Peyer's patch (tissue), 4 donors: ENCODE data around the gene CLEC16A. TPM values are rescaled to one million over a fixed set of nuclear protein-coding genes. Genes with fewer than 3 reads are reported as not detected.

Experiments used
- DNase-seq, 3 donors: peaks; one replicate each; pipeline ENCODE4 v3.0.0-alpha.2; 2017 to 2019
- H3K27ac ChIP-seq, 4 donors: fragments of 200-600 bp; sonication (generic); one replicate each; pipeline ENCODE4 v1.5.1; 2016 to 2019
- H3K27me3 ChIP-seq, 2 donors: fragments of 200-600 bp; sonication (generic); one replicate each; pipeline ENCODE4 v1.5.1; 2019
- H3K36me3 ChIP-seq, 3 donors: fragments of 200-600 bp; sonication (generic); one replicate each; pipeline ENCODE4 v1.5.1; 2016 to 2019
- H3K4me1 ChIP-seq, 4 donors: fragments of 200-600 bp; sonication (generic); one replicate each; pipeline ENCODE4 v1.5.1; 2016 to 2019
- H3K4me3 ChIP-seq, 4 donors: fragments of 200-600 bp; sonication (generic); 1 replicate in 3 of 4; 2 replicates in 1 of 4; pipeline ENCODE4 v1.5.1; 2016 to 2019; ENCODE audit warnings: mild to moderate bottlenecking in 1 of 4
- H3K9me3 ChIP-seq, 4 donors: fragments of 200-600 bp; sonication (generic); one replicate each; pipeline ENCODE4 v1.5.1; 2016 to 2019; ENCODE audit warnings: mild to moderate bottlenecking in 1 of 4
- CTCF ChIP-seq, 6 experiments: fragments of 450-650 bp in 4 of 6; fragments of 200-600 bp in 2 of 6; sonication (generic) in 1 of 6; IDR thresholded peaks; one replicate each; pipeline ENCODE4 v1.5.1; 2017 to 2019; ENCODE audit warnings: antibody characterized with exemption in 6 of 6, mild to moderate bottlenecking in 3 of 6, moderate library complexity in 1 of 6
- POLR2A ChIP-seq, 2 donors: fragments of 450-650 bp; IDR thresholded peaks; one replicate each; pipeline ENCODE4 v1.5.1; 2017; ENCODE audit warnings: antibody characterized with exemption in 2 of 2, mild to moderate bottlenecking in 2 of 2, moderate library complexity in 2 of 2
- total RNA-seq, 4 donors: library from RNA; depleted of rRNA; stranded (reverse); fragments of >200 nt; gene quantifications; one replicate each; pipeline ENCODE4 v1.1.0, GENCODE V29; 2016

The CLEC16A gene
- total RNA-seq, 4 donors from 2014 or later: 37.8 to 139 (median 64.3) TPM

- DNase-seq: no peak
- Histone ChIP-seq H3K27ac (no peak overlapping the region), H3K4me1 (peaks cover 0 to 13% (median 0%) of the 10 kb centered on the region in 4 donors), H3K36me3 (peaks cover 0 to 65% (median 0%) of the 10 kb centered on the region in 3 donors), H3K4me3 (no peak overlapping the region), H3K9me3 (no peaks in the 10 kb centered on the region), H3K27me3 (no peaks in the 10 kb centered on the region)
- TF ChIP-seq POLR2A (IDR thresholded peaks at IDR 0.05) (no peak), CTCF (IDR thresholded peaks at IDR 0.05) (no peak)
Observed at GRCh38 chr16:11025120-11025531, 80.8 kb downstream of the CLEC16A start.

- peaks cover 0 to 58% (median 0%) of the 10 kb centered on the region in 3 donors for H3K36me3 ChIP-seq
- no peak for TF ChIP-seq POLR2A (IDR thresholded peaks at IDR 0.05)
- no peak for TF ChIP-seq CTCF (IDR thresholded peaks at IDR 0.05)
- H3K9me3 ChIP-seq: no peaks in the 10 kb centered on the region
- H3K4me3 ChIP-seq: no peak overlapping the region
- no peak overlapping the region for H3K27ac ChIP-seq
- H3K4me1 ChIP-seq: peaks cover 0 to 7% (median 0%) of the 10 kb centered on the region in 4 donors
- DNase-seq: no peak
- no peaks in the 10 kb centered on the region for H3K27me3 ChIP-seq
Observed at GRCh38 chr16:11029948-11030347, 85.6 kb downstream of the CLEC16A start.

- DNase-seq: no peak
- Histone ChIP-seq H3K27ac (no peak overlapping the region), H3K4me3 (no peak overlapping the region), H3K9me3 (no peaks in the 10 kb centered on the region), H3K27me3 (no peaks in the 10 kb centered on the region), H3K36me3 (peaks cover 0 to 54% (median 0%) of the 10 kb centered on the region in 3 donors), H3K4me1 (no peaks in the 10 kb centered on the region)
- TF ChIP-seq CTCF (IDR thresholded peaks at IDR 0.05): no peak
- no peak for TF ChIP-seq POLR2A (IDR thresholded peaks at IDR 0.05)
Observed at GRCh38 chr16:11030990-11031510, 86.7 kb downstream of the CLEC16A start.

- no peak for DNase-seq
- H3K36me3 ChIP-seq: peaks cover 0 to 48% (median 0%) of the 10 kb centered on the region in 3 donors
- TF ChIP-seq CTCF (IDR thresholded peaks at IDR 0.05): no peak
- TF ChIP-seq POLR2A (IDR thresholded peaks at IDR 0.05): no peak
- no peaks in the 10 kb centered on the region for H3K9me3 ChIP-seq
- H3K4me1 ChIP-seq: no peaks in the 10 kb centered on the region
- H3K27ac ChIP-seq: peak overlapping the region in 3 of 4 donors; percentile 26 to 45 (median 33)
- no peaks in the 10 kb centered on the region for H3K27me3 ChIP-seq
- no peak overlapping the region for H3K4me3 ChIP-seq
Observed at GRCh38 chr16:11032000-11032921, 87.9 kb downstream of the CLEC16A start.

GRCh38 chr16:11032922-11033291 lies 88.5 kb downstream of the CLEC16A start:
- Histone ChIP-seq H3K36me3 (peaks cover 0 to 44% (median 0%) of the 10 kb centered on the region in 3 donors), H3K27ac (peak overlapping the region; percentile 21 to 49 (median 40)), H3K27me3 (no peaks in the 10 kb centered on the region), H3K9me3 (no peaks in the 10 kb centered on the region), H3K4me1 (no peaks in the 10 kb centered on the region), H3K4me3 (no peak overlapping the region)
- DNase-seq: no peak
- no peak for TF ChIP-seq CTCF (IDR thresholded peaks at IDR 0.05)
- no peak for TF ChIP-seq POLR2A (IDR thresholded peaks at IDR 0.05)
